ENCODE results near the gene FUS.
A peak's percentile ranks its signal among the peaks of the same experiment; 100 is the strongest.

Gene FUS

GRCh38 chr16:31200821-31201568, 21.1 kb downstream of the FUS start:
- no peaks in the 10 kb centered on the region for H3K9me3 Mint-ChIP-seq
- H3K36me3 Mint-ChIP-seq (ENCODE audit: low read depth) = peaks cover 25% of the 10 kb centered on the region
- H3K4me1 Mint-ChIP-seq (ENCODE audit: low read depth) = peaks cover 59% of the 10 kb centered on the region
- H3K27ac Mint-ChIP-seq = peak overlapping the region; percentile 48
- peak overlapping the region; percentile 77 for H3K4me3 Mint-ChIP-seq
- H3K27me3 Mint-ChIP-seq = no peaks in the 10 kb centered on the region

- Mint-ChIP-seq H3K27me3 (no peaks in the 10 kb centered on the region), H3K27ac (peak overlapping the region; percentile 48), H3K36me3 (ENCODE audit: low read depth) (peaks cover 20% of the 10 kb centered on the region), H3K4me1 (ENCODE audit: low read depth) (peaks cover 55% of the 10 kb centered on the region), H3K4me3 (peak overlapping the region; percentile 77), H3K9me3 (no peaks in the 10 kb centered on the region)
Measured at GRCh38 chr16:31201582-31202413, 21.9 kb downstream of the FUS start.

GRCh38 chr16:31202414-31203375, 22.8 kb downstream of the FUS start, which contains the start of gene PYCARD:
Gene PYCARD (minus strand): TSS chr16:31202760. CDS start chr16:31202690, 70 bp downstream.
- no peaks in the 10 kb centered on the region for H3K9me3 Mint-ChIP-seq
- peaks cover 55% of the 10 kb centered on the region for H3K4me1 Mint-ChIP-seq (ENCODE audit: low read depth)
- H3K27ac Mint-ChIP-seq = no peak within 1 kb of the TSS
- peak within 1 kb of the TSS; percentile 77 for H3K4me3 Mint-ChIP-seq
- no peaks in the 10 kb centered on the region for H3K27me3 Mint-ChIP-seq
- peaks cover 20% of the 10 kb centered on the region for H3K36me3 Mint-ChIP-seq (ENCODE audit: low read depth)

GRCh38 chr16:31204871-31205666, 25.1 kb downstream of the FUS start:
- H3K36me3 Mint-ChIP-seq (ENCODE audit: low read depth) = no peaks in the 10 kb centered on the region

GRCh38 chr16:31206776-31207175, 26.8 kb downstream of the FUS start:
- Mint-ChIP-seq H3K4me3 (no peak overlapping the region), H3K4me1 (ENCODE audit: low read depth) (peaks cover 20% of the 10 kb centered on the region), H3K36me3 (ENCODE audit: low read depth) (no peaks in the 10 kb centered on the region), H3K27ac (no peak overlapping the region), H3K9me3 (no peaks in the 10 kb centered on the region), H3K27me3 (peaks cover 1% of the 10 kb centered on the region)

More at GRCh38 chr16:31204871-31205666, 25.1 kb downstream of the FUS start:
- Mint-ChIP-seq H3K27ac (no peak overlapping the region), H3K9me3 (no peaks in the 10 kb centered on the region), H3K4me1 (ENCODE audit: low read depth) (peaks cover 33% of the 10 kb centered on the region), H3K4me3 (no peak overlapping the region), H3K27me3 (no peaks in the 10 kb centered on the region)

- H3K4me3 Mint-ChIP-seq = no peak overlapping the region
- no peaks in the 10 kb centered on the region for H3K9me3 Mint-ChIP-seq
Measured at GRCh38 chr16:31213342-31213741, 33.4 kb downstream of the FUS start.

GRCh38 chr16:31213877-31214707, 34.2 kb downstream of the FUS start, which contains the start of gene TRIM72:
Gene TRIM72 (plus strand): TSS chr16:31214119. CDS start chr16:31214739, 620 bp downstream.
- H3K4me1 Mint-ChIP-seq (ENCODE audit: low read depth) = peaks cover 26% of the 10 kb centered on the region
- H3K27ac Mint-ChIP-seq = no peak within 1 kb of the TSS
- no peak within 1 kb of the TSS for H3K4me3 Mint-ChIP-seq
- H3K27me3 Mint-ChIP-seq = peaks cover 53% of the 10 kb centered on the region
- H3K9me3 Mint-ChIP-seq = no peaks in the 10 kb centered on the region
- no peaks in the 10 kb centered on the region for H3K36me3 Mint-ChIP-seq (ENCODE audit: low read depth)

More at GRCh38 chr16:31213342-31213741, 33.4 kb downstream of the FUS start:
- Mint-ChIP-seq H3K4me1 (ENCODE audit: low read depth) (peaks cover 26% of the 10 kb centered on the region), H3K27ac (no peak overlapping the region), H3K36me3 (ENCODE audit: low read depth) (no peaks in the 10 kb centered on the region), H3K27me3 (peaks cover 46% of the 10 kb centered on the region)

- H3K4me3 Mint-ChIP-seq = peak overlapping the region; percentile 80
- no peak overlapping the region for H3K27ac Mint-ChIP-seq
- no peaks in the 10 kb centered on the region for H3K9me3 Mint-ChIP-seq
- H3K4me1 Mint-ChIP-seq (ENCODE audit: low read depth) = peaks cover 26% of the 10 kb centered on the region
- no peaks in the 10 kb centered on the region for H3K36me3 Mint-ChIP-seq (ENCODE audit: low read depth)
- H3K27me3 Mint-ChIP-seq = peaks cover 55% of the 10 kb centered on the region
Measured at GRCh38 chr16:31214708-31215286, 34.9 kb downstream of the FUS start.

GRCh38 chr16:31215287-31216162, 35.6 kb downstream of the FUS start:
- H3K36me3 Mint-ChIP-seq (ENCODE audit: low read depth) = no peaks in the 10 kb centered on the region
- H3K27me3 Mint-ChIP-seq = peaks cover 55% of the 10 kb centered on the region
- H3K27ac Mint-ChIP-seq = no peak overlapping the region
- no peaks in the 10 kb centered on the region for H3K9me3 Mint-ChIP-seq
- peak overlapping the region; percentile 80 for H3K4me3 Mint-ChIP-seq
- peaks cover 26% of the 10 kb centered on the region for H3K4me1 Mint-ChIP-seq (ENCODE audit: low read depth)

GRCh38 chr16:31216422-31217135, 36.6 kb downstream of the FUS start, which contains the start of gene PYDC1:
Gene PYDC1 (minus strand): TSS chr16:31217135. CDS start chr16:31217028, 107 bp downstream.
- H3K27ac Mint-ChIP-seq = no peak within 1 kb of the TSS
- H3K9me3 Mint-ChIP-seq = no peaks in the 10 kb centered on the region
- H3K4me3 Mint-ChIP-seq = peak within 1 kb of the TSS; percentile 80
- H3K36me3 Mint-ChIP-seq (ENCODE audit: low read depth) = no peaks in the 10 kb centered on the region
- H3K4me1 Mint-ChIP-seq (ENCODE audit: low read depth) = peaks cover 24% of the 10 kb centered on the region
- H3K27me3 Mint-ChIP-seq = peaks cover 64% of the 10 kb centered on the region

- peaks cover 60% of the 10 kb centered on the region for H3K27me3 Mint-ChIP-seq
- no peaks in the 10 kb centered on the region for H3K9me3 Mint-ChIP-seq
- H3K4me3 Mint-ChIP-seq = peak overlapping the region; percentile 48
- H3K36me3 Mint-ChIP-seq (ENCODE audit: low read depth) = no peaks in the 10 kb centered on the region
- no peak overlapping the region for H3K27ac Mint-ChIP-seq
- peaks cover 20% of the 10 kb centered on the region for H3K4me1 Mint-ChIP-seq (ENCODE audit: low read depth)
Measured at GRCh38 chr16:31217136-31217530, 37.2 kb downstream of the FUS start.

Measured in stimulated activated naive CD8-positive, alpha-beta T cell treated with anti-CD3 and anti-CD28 coated beads, Interleukin-15, Interleukin-2, amounts not matched to agents 100 ng/mL and 50 ng/mL, for 24 hours (primary cell).